Breast epithelium (tissue), 4 donors: ENCODE results near the gene GALK1. TPM values are rescaled to one million over a fixed set of nuclear protein-coding genes. Genes with fewer than 3 reads are reported as not detected.

Source experiments
- DNase-seq, 2 donors: peaks; one replicate each; pipeline ENCODE4 v3.0.0-alpha.2; 2019; ENCODE audit warnings: low spot score in 2 of 2
- H3K27ac ChIP-seq, 2 donors: fragments of 200-600 bp; sonication (generic) in 1 of 2; one replicate each; pipeline ENCODE4 v1.5.1; 2016 to 2019; ENCODE audit warnings: mild to moderate bottlenecking in 1 of 2
- H3K27me3 ChIP-seq, 2 donors: fragments of 200-600 bp; sonication (generic) in 1 of 2; one replicate each; pipeline versions ENCODE4 v1.5.1 to v1.6.0; 2017 to 2019; ENCODE audit warnings: control low read depth in 1 of 2, mild to moderate bottlenecking in 1 of 2
- H3K36me3 ChIP-seq: fragments of 200-600 bp; one replicate; pipeline ENCODE4 v1.5.1; 2019
- H3K4me1 ChIP-seq, 2 donors: fragments of 200-600 bp; sonication (generic); one replicate each; pipeline ENCODE4 v1.5.1; 2016 to 2019; ENCODE audit warnings: control low read depth in 1 of 2
- H3K4me3 ChIP-seq, 3 donors: fragments of 200-600 bp; sonication (generic); 1 replicate in 2 of 3; 2 replicates in 1 of 3; pipeline ENCODE4 v1.5.1; 2016 to 2019; ENCODE audit warnings: mild to moderate bottlenecking in 3 of 3, moderate library complexity in 2 of 3
- H3K9me3 ChIP-seq, 2 donors: fragments of 200-600 bp; sonication (generic) in 1 of 2; one replicate each; pipeline ENCODE4 v1.5.1; 2016 to 2019; ENCODE audit warnings: control low read depth in 1 of 2
- CTCF ChIP-seq, 3 donors: fragments of 450-650 bp; IDR thresholded peaks; one replicate each; pipeline ENCODE4 v1.5.1; 2016 to 2017; ENCODE audit warnings: antibody characterized with exemption in 3 of 3, mild to moderate bottlenecking in 3 of 3, moderate library complexity in 3 of 3
- POLR2A ChIP-seq: fragments of 450-650 bp; IDR thresholded peaks from one replicate; pipeline ENCODE4 v1.6.1; 2016; ENCODE audit warnings: antibody characterized with exemption, mild to moderate bottlenecking, moderate library complexity
- POLR2AphosphoS5 ChIP-seq, 3 donors: sonication (generic); formaldehyde crosslinking; IDR thresholded peaks; one replicate each; pipeline ENCODE4 v1.6.1; 2017; ENCODE audit warnings: antibody characterized with exemption in 3 of 3
- intact Hi-C: fragments of 100-400 bp; cut with DNase I; formaldehyde crosslinking; loops from one replicate; pipeline ENCODE4 v1.15.1; 2023; ENCODE audit warnings: low total_unique reads
- total RNA-seq, 3 donors: library from RNA; depleted of rRNA; stranded (reverse); fragments of >200 nt; gene quantifications; one replicate each; pipeline ENCODE4 v1.1.0, GENCODE V29; 2016

Gene GALK1
- total RNA-seq, 3 donors from 2014 or later, result 21.9 to 32.1 (median 24.9) TPM

GRCh38 chr17:75757086-75757681 lies 7.8 kb downstream of the GALK1 start:
- H3K36me3 ChIP-seq, result peaks cover 5% of the 10 kb centered on the region
- intact Hi-C loops, result no loop called here
- no peak overlapping the region for H3K27ac ChIP-seq
- no peak for TF ChIP-seq POLR2A
- no peak for TF ChIP-seq POLR2AphosphoS5 (IDR thresholded peaks at IDR 0.05)
- no peak for TF ChIP-seq CTCF (IDR thresholded peaks at IDR 0.05)
- DNase-seq, result no peak
- H3K4me1 ChIP-seq, result peaks cover 0 to 5% of the 10 kb centered on the region in 2 donors
- no peak overlapping the region for H3K4me3 ChIP-seq
- H3K9me3 ChIP-seq, result no peaks in the 10 kb centered on the region
- H3K27me3 ChIP-seq, result no peaks in the 10 kb centered on the region

GRCh38 chr17:75756451-75757085 lies 8.4 kb downstream of the GALK1 start:
- H3K27me3 ChIP-seq, result no peaks in the 10 kb centered on the region
- TF ChIP-seq CTCF (IDR thresholded peaks at IDR 0.05) (no peak), POLR2AphosphoS5 (IDR thresholded peaks at IDR 0.05) (no peak), POLR2A (no peak)
- intact Hi-C loops, result no loop called here
- DNase-seq, result no peak
- H3K4me3 ChIP-seq, result no peak overlapping the region
- H3K4me1 ChIP-seq, result peaks cover 0 to 5% of the 10 kb centered on the region in 2 donors
- peaks cover 5% of the 10 kb centered on the region for H3K36me3 ChIP-seq
- no peaks in the 10 kb centered on the region for H3K9me3 ChIP-seq
- peak overlapping the region in 1 of 2 donors; percentile 7 for H3K27ac ChIP-seq

GRCh38 chr17:75755990-75756389 lies 9.0 kb downstream of the GALK1 start:
- DNase-seq, result no peak
- intact Hi-C loops, result loop anchor here (2.0 kb wide), 1 partner anchor 243 kb away; no protein-coding TSS in a partner anchor
- no peaks in the 10 kb centered on the region for H3K9me3 ChIP-seq
- H3K36me3 ChIP-seq, result peaks cover 5% of the 10 kb centered on the region
- H3K27me3 ChIP-seq, result no peaks in the 10 kb centered on the region
- H3K4me3 ChIP-seq, result no peak overlapping the region
- H3K4me1 ChIP-seq, result peaks cover 0 to 5% of the 10 kb centered on the region in 2 donors
- TF ChIP-seq POLR2A, result no peak
- no peak for TF ChIP-seq CTCF (IDR thresholded peaks at IDR 0.05)
- no peak for TF ChIP-seq POLR2AphosphoS5 (IDR thresholded peaks at IDR 0.05)
- H3K27ac ChIP-seq, result peak overlapping the region in 1 of 2 donors; percentile 7

GRCh38 chr17:75755205-75755901 lies 9.6 kb downstream of the GALK1 start:
- Histone ChIP-seq H3K9me3 (no peaks in the 10 kb centered on the region), H3K4me3 (no peak overlapping the region), H3K36me3 (peaks cover 5% of the 10 kb centered on the region), H3K27ac (no peak overlapping the region), H3K4me1 (peaks cover 0 to 5% of the 10 kb centered on the region in 2 donors), H3K27me3 (no peaks in the 10 kb centered on the region)
- no peak for DNase-seq
- intact Hi-C loops, result loop anchor here (2.0 kb wide), 1 partner anchor 243 kb away; no protein-coding TSS in a partner anchor
- TF ChIP-seq POLR2A (no peak), CTCF (IDR thresholded peaks at IDR 0.05) (no peak)
